Chondrocyte (in vitro differentiated cells): Measurements from ENCODE around the gene CLN3. TPM values are rescaled to one million over a fixed set of nuclear protein-coding genes. Genes with fewer than 3 reads are reported as not detected.

Source experiments
- DNase-seq: peaks from one replicate; pipeline ENCODE4 v3.0.0; 2021; ENCODE audit warnings: mixed read lengths, low spot score
- H3K27ac Mint-ChIP-seq: one replicate; pipeline ENCODE4 v1.8.0; 2021; ENCODE audit warnings: mild to moderate bottlenecking, moderate library complexity, mixed read lengths; ENCODE audit not compliant: unreplicated experiment
- H3K27me3 Mint-ChIP-seq: 2 replicates; pipeline ENCODE4 v1.8.0; 2021; ENCODE audit warnings: low read depth, mixed read lengths
- H3K36me3 Mint-ChIP-seq: 2 replicates; pipeline ENCODE4 v1.8.0; 2021; ENCODE audit warnings: low read depth, mixed read lengths
- H3K4me1 Mint-ChIP-seq: 2 replicates; pipeline ENCODE4 v1.8.0; 2021; ENCODE audit warnings: low read depth, mild to moderate bottlenecking, mixed read lengths
- H3K4me3 Mint-ChIP-seq: one replicate; pipeline ENCODE4 v1.8.0; 2021; ENCODE audit warnings: mild to moderate bottlenecking, moderate library complexity, mixed read lengths; ENCODE audit not compliant: unreplicated experiment
- H3K9me3 Mint-ChIP-seq: 2 replicates; pipeline ENCODE4 v1.8.0; 2021; ENCODE audit warnings: low read depth, mixed read lengths
- total RNA-seq: library from RNA; stranded (reverse); gene quantifications from 3 replicates; pipeline ENCODE4 v1.2.1, GENCODE V29; 2021
- TF ChIP-seq, protein P1 (sequence below): fragments of 200-600 bp; sonication (generic); IDR thresholded peaks from 2 replicates; pipeline ENCODE4 v1.5.0; 2021; ENCODE audit warnings: antibody characterized with exemption, mild to moderate bottlenecking, moderate library complexity

Gene CLN3
- total RNA-seq, 1 donor from 2014 or later = 31.7 TPM

DNA sequence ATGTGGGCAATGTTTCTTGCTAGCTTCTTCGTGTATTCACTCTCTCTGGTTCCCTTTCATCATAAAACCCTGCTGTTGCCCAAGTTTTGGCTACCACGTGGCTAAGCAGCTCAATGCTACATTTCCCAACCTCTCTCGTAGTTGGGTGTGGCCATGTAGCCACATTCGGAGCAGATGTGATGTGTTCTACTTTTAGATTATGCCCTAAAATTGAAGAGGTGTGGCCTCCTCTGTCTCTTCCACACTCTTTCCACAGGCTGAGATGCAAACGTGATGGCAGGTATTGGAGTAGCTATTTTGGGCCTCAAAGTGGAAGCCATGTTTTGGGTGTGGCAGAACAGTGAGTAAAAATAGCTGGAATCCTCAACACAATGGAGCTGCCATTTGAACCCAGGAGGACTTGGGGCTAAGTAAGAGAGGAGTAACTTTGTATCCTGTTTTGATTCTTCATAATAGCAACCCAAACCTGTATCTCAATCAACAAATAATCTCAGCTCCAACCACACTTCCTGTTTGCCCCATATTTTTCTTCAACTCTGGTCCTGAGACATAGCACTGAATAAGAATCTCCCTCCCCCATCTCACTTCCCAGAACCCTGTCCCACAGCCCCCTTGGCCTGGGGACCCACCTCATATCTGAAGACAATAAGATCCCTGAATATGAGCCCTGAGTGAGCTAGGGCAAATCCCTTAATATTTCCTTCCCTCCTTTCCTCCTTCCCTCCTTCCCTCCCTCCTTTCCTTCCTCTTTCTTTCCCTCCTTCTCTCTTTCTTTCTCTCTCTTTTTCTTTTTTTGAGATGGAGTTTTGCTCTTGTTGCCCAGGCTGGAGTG lies 42.9 kb upstream of the CLN3 start:
- no peaks in the 10 kb centered on the region for H3K27me3 Mint-ChIP-seq
- no peaks in the 10 kb centered on the region for H3K9me3 Mint-ChIP-seq
- H3K4me3 Mint-ChIP-seq = peak overlapping the region; percentile 28
- peaks cover 28% of the 10 kb centered on the region for H3K36me3 Mint-ChIP-seq
- H3K4me1 Mint-ChIP-seq = peaks cover 57% of the 10 kb centered on the region
- DNase-seq = no peak
- TF ChIP-seq, protein P1, sequence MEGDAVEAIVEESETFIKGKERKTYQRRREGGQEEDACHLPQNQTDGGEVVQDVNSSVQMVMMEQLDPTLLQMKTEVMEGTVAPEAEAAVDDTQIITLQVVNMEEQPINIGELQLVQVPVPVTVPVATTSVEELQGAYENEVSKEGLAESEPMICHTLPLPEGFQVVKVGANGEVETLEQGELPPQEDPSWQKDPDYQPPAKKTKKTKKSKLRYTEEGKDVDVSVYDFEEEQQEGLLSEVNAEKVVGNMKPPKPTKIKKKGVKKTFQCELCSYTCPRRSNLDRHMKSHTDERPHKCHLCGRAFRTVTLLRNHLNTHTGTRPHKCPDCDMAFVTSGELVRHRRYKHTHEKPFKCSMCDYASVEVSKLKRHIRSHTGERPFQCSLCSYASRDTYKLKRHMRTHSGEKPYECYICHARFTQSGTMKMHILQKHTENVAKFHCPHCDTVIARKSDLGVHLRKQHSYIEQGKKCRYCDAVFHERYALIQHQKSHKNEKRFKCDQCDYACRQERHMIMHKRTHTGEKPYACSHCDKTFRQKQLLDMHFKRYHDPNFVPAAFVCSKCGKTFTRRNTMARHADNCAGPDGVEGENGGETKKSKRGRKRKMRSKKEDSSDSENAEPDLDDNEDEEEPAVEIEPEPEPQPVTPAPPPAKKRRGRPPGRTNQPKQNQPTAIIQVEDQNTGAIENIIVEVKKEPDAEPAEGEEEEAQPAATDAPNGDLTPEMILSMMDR = no peak
- H3K27ac Mint-ChIP-seq = peak overlapping the region; percentile 69

DNA sequence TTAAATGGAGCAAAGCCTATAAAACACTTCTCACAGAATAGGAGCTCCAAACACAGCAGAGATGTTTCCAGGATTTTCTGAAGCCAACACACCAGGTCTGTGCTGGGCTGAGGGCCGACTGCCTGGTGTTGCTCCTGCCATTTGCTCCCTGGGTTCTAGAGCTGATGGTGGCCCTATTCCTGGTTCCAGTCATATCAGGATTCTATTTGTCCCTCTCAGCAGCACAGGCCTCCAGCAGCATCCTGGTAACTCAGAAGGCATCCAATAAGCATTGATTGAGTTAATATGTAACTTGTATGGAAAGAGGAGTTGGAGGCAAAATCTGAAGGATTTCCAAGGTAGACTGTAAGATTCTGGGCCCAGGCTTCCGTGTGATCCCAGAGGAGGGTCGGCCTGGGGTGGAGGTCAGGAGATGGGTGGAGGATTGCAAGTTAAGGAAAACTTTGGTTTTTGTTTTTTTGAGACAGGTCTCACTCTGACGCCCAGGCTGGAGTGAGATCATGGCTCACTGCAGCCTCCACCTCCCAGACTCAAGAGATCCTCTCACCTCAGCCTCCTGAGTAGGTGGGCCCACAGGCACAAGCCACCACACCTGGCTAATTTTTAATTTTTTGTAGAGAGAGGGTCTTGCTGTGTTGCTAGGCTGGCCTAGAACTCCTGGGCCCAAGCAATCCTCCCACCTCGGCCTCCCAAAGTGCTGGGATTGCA lies 41.2 kb upstream of the CLN3 start:
- H3K27me3 Mint-ChIP-seq = no peaks in the 10 kb centered on the region
- peaks cover 24% of the 10 kb centered on the region for H3K36me3 Mint-ChIP-seq
- no peak overlapping the region for H3K4me3 Mint-ChIP-seq
- TF ChIP-seq, protein P1 = no peak
- DNase-seq = no peak
- peaks cover 40% of the 10 kb centered on the region for H3K4me1 Mint-ChIP-seq
- peak overlapping the region; percentile 54 for H3K27ac Mint-ChIP-seq
- H3K9me3 Mint-ChIP-seq = no peaks in the 10 kb centered on the region

DNA sequence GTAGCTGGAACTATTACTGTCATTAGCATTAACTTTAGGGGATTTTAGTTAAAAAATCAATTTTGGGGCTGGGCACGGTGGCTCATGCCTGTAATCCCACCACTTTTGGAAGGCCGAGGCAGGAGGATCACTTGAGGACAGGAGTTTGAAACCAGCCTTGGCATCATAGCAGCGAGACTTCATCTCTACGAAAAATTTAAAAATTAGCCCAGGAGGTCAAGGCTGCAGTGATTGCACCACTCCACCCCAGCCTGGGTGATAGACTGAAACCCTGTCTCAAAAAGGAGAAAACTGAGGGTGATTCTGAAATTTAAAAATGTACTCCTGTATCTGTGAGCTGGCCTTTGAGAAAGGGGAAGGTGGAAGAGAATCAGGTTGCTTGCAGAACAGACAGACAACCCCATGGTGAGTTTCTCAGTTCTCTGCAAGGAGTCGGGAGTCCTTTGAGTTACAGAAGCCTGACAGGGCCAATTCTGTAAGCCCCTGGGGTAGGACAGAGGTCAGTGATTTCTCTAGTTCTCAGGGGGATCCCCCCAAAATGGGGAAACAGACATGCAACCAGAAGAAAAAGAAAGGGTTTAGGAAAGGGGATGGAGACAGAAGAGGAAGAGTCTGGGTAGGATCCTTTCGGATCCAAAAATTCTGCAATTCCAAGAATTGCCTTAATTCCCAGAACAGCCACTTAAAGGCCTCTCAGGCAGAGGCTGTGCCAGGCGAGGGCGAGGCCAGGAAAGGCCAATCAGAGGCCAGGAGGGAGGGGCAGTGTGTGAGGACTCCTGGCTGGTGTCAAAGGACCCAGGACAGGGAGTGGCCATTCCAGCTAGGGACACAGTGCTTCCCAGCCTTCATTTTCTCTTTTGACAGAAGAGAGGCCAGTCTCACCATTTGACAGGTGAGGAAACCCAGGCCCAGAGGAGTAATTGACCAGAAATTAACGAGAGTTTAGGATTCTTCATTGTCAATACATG lies 40.2 kb upstream of the CLN3 start:
- Mint-ChIP-seq H3K36me3 (peaks cover 14% of the 10 kb centered on the region), H3K27ac (peak overlapping the region; percentile 81), H3K4me3 (no peak overlapping the region), H3K27me3 (no peaks in the 10 kb centered on the region), H3K4me1 (peaks cover 30% of the 10 kb centered on the region), H3K9me3 (no peaks in the 10 kb centered on the region)
- TF ChIP-seq, protein P1 = no peak
- no peak for DNase-seq

DNA sequence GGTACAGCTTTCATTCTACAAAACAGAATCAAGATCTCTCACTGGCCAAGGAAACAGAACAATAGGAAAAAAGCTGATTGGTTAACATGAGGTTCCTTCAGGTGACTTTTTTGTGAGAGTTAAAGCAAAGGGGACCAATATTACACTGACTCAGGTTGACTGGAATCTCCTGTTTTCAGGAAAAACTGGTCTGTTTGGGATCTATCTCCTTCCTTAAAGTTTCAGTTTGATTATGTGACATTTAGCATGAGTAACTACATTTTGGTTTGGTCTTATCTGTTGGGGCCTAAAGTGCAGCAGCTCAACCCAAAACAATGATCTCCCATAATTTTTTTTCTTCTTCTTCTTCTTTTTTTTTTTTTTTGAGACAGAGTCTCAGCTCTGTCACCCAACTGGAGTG lies 37.2 kb upstream of the CLN3 start:
- TF ChIP-seq, protein P1 = no peak
- Mint-ChIP-seq H3K4me3 (no peak overlapping the region), H3K27me3 (no peaks in the 10 kb centered on the region), H3K4me1 (peaks cover 22% of the 10 kb centered on the region), H3K36me3 (no peaks in the 10 kb centered on the region), H3K27ac (no peak overlapping the region), H3K9me3 (no peaks in the 10 kb centered on the region)
- no peak for DNase-seq
